AG10803 (cell line): ENCODE data around the gene EPM2A.
"Not testable (repeated sequence)": the region's sequence is repeated elsewhere in the genome, so short reads cannot be mapped to it uniquely, and the experiment has no call there.

Experiments
- DNase-seq: peaks from one replicate; pipeline ENCODE4 v3.0.0; 2010; ENCODE audit warnings: low read depth
- H3K4me3 ChIP-seq: 2 replicates; pipeline ENCODE4 v1.5.1; 2011; ENCODE audit warnings: mild to moderate bottlenecking, low read length, control low read depth
- CTCF ChIP-seq: conservative IDR thresholded peaks from 2 replicates; pipeline ENCODE4 v1.5.1; 2011; ENCODE audit warnings: mild to moderate bottlenecking, low read length, control low read depth, inconsistent platforms

The EPM2A gene

DNA sequence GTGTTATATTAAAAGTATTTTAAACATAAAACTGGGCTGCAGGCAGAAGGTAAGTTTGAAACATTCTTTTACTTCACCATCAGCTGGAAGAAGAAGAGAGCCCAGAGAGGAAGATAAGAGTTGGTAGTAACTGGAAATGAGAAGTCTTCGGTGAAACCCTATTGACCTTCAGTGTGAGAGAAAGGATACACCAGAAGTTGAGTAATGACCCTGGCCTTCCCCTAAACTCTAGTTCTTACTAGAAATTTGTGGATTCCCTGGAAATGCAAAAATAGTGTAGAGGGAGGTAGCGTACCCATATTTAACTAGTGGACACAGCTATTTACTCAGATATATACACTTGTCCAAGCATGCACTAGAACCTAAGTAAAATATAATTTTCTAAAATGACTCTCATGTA is 8.0 kb upstream of the EPM2A start:
- no peak for DNase-seq
- TF ChIP-seq CTCF = no peak

GRCh38 chr6:145742472-145742871 is 7.2 kb upstream of the EPM2A start:
- DNase-seq, H3K4me3 ChIP-seq: not testable (repeated sequence)

More for the DNA sequence above, 8.0 kb upstream of the EPM2A start:
- H3K4me3 ChIP-seq = no peak overlapping the region

GRCh38 chr6:145739685-145740084 is 4.4 kb upstream of the EPM2A start:
- DNase-seq, H3K4me3 ChIP-seq: not testable (repeated sequence)

GRCh38 chr6:145738265-145738664 is 2.9 kb upstream of the EPM2A start:
- TF ChIP-seq CTCF = no peak
- DNase-seq = no peak
- no peak overlapping the region for H3K4me3 ChIP-seq

GRCh38 chr6:145736661-145737144 is 1.4 kb upstream of the EPM2A start:
- peak; percentile 58 for DNase-seq
- H3K4me3 ChIP-seq = peak overlapping the region; percentile 3
- no peak for TF ChIP-seq CTCF

DNA sequence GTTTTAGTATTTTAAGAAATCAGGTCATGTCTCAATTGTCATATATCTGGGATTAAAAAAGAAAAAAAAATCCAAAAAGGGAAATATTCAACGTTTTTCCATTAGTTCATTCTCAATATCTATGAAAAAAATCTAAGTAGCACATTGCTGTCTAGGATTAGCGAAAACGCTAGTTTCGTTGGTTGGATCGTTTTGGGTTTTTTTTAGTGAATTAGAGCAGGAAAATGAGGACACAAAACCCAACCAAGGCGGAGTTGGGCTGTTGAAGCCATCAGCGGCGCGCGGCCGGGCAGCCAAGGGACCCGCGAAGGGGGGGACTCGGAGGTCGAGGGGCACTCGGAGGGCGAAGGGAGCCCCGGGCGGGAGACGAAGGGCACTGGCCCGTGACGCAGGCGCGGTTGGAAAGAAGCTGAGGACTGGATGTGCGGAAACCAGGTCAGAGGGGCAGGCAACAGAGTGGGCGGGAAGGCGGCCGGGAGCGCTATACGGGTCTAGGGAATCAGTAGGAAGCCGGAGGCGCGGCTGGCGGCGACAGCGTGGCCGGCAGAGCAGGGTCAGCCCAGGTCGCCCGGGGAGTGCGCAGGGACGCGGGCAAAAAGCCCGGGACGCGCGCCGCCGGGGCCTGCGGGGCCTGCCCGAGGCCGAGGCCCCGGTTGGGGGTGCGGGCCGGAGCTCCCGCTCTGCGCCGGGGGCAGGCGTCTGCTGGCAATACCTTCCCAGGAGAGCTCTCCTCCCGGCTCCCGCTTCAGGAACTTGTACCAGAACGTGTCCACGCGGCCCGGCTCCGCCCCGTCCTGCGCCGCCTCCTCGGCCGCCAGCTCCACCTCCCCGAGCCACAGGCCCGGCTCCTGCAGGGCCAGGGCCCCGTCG is 599 bp downstream of the EPM2A start:
- no peak for TF ChIP-seq CTCF
- peak overlapping the region; percentile 70 for H3K4me3 ChIP-seq

GRCh38 chr6:145733810-145734209 is 1.5 kb downstream of the EPM2A start:
- DNase-seq = no peak
- H3K4me3 ChIP-seq = no peak overlapping the region
- no peak for TF ChIP-seq CTCF

More for the DNA sequence above, 599 bp downstream of the EPM2A start:
- DNase-seq = peak; percentile 90

- H3K4me3 ChIP-seq = no peak overlapping the region
- DNase-seq = no peak
- TF ChIP-seq CTCF = no peak
Observed at GRCh38 chr6:145733207-145733606, 2.1 kb downstream of the EPM2A start.
